ENCODE results near the gene SMYD3.

Gene SMYD3

GRCh38 chr1:246516126-246516525, 9.0 kb upstream of the SMYD3 start:
- DNase-seq (ENCODE audit: low read depth in 2 of 3, low spot score in 2 of 3): no peak

GRCh38 chr1:246515390-246516005, 8.4 kb upstream of the SMYD3 start:
- no peak for DNase-seq (ENCODE audit: low read depth in 2 of 3, low spot score in 2 of 3)

DNA sequence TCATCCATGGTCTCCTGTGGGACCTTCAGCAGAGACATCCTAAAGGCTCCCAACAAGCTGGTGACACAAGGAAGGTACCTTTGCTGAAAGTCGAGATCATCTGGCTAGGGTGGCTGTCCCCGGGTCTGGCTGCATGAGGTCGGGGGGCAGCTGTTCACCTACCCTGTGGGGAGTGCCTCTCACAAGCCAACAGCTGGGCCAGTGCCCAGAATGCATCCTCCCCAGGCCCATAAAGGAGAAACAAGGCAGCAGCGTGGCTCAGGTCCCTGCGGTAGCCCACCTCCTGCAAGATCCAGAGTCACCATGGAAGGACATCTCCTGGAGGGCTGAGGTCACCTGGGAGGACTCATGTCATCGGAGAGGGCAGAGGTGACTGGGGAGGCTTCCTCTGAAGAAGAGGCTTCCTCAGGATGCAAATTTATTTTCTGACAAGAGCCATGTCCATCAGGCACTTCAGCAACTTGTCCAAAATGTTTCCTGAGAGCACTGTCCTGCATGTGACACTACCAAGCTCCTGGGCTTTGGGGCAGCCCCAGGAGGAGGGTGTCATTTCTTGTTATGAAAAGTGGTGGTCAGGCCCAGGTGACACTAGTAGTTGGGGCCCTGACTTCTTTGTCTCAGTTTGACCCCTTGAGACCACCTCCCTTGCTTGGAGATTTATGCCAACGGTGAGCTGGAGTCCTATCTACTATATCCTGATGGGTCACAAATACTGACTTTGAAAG, 6.7 kb upstream of the SMYD3 start:
- DNase-seq (ENCODE audit: low read depth in 2 of 3, low spot score in 2 of 3): no peak

DNA sequence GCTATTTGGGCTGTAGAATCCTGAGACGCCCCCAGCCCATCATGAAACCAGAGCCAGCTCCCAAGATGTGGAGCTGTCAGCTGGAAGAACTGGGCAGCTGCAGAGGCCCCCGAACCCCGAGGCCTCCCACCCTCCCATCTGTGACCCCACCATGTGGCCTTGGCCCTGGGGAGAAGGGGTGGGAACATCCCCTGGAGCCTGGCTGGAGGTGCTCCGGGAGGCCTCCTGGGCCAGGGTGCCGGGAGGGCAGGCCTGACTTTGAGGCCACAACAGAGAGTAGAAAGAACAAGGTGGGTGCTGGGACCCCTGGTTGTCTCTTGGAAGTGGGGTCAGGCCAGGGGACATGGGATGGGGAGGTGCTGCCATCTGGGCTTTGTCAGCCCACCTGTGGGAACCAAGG, 6.0 kb upstream of the SMYD3 start:
- DNase-seq (ENCODE audit: low read depth in 2 of 3, low spot score in 2 of 3): no peak

DNA sequence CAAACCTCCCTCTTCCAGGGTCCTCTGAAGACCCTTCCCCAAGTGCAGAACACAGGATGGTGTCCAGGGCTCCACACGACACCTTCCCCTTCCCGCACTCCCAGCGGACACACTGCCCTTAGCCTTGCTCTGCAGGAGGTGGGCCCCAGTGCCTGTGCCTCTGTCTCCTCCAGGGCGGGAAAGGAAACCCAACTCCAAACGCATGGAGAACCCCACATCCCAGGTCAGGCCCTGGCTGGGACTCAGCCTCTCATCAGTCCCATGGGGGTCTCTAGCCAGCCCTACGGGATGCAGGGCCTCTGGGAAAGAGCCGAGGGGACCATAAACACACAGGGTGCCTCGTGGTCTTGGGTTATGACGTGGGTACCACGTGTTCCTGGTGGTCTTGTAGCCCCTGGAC, 5.6 kb upstream of the SMYD3 start:
- no peak for DNase-seq (ENCODE audit: low read depth in 2 of 3, low spot score in 2 of 3)

DNA sequence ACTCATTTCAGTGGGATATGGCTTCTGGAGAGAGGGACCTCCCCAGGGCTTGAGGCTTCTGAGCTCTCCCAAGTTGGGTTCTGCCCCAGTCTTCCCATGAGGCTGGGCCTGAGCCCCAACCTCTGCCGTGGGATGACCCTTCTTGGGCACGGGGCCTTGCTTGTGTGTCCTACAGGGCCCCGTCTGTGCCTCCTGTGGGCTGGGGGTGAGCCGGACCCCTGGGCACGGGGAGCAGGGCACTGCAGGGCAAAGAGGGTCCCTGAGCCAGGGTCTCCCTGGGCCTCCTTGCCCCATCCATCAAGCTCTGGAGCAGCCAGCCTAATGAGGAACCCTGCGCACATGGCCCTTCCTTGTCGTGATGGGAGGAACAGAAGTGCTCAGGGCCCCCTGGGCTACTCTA, 5.2 kb upstream of the SMYD3 start:
- no peak for DNase-seq (ENCODE audit: low read depth in 2 of 3, low spot score in 2 of 3)

DNA sequence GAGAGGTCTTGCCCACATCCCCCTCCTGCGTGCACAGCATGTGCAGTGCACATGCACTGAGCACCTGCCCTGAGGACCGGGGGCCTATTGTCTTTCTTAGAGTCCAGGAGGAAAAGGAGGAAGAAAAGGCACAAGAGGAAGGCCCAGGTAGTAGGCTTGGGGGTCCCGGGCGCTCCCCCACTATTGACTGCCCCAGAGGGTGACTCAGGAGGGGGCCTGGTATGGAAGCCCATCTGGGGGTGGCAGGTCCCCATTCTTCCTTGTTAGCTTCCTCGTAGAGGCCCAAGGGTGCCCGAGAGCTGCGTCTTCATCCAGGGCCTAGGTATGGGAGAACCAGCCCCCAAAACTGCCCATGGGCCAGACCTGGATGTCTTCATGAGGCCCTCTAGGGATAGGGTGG, 4.1 kb upstream of the SMYD3 start:
- no peak for DNase-seq (ENCODE audit: low read depth in 2 of 3, low spot score in 2 of 3)

DNA sequence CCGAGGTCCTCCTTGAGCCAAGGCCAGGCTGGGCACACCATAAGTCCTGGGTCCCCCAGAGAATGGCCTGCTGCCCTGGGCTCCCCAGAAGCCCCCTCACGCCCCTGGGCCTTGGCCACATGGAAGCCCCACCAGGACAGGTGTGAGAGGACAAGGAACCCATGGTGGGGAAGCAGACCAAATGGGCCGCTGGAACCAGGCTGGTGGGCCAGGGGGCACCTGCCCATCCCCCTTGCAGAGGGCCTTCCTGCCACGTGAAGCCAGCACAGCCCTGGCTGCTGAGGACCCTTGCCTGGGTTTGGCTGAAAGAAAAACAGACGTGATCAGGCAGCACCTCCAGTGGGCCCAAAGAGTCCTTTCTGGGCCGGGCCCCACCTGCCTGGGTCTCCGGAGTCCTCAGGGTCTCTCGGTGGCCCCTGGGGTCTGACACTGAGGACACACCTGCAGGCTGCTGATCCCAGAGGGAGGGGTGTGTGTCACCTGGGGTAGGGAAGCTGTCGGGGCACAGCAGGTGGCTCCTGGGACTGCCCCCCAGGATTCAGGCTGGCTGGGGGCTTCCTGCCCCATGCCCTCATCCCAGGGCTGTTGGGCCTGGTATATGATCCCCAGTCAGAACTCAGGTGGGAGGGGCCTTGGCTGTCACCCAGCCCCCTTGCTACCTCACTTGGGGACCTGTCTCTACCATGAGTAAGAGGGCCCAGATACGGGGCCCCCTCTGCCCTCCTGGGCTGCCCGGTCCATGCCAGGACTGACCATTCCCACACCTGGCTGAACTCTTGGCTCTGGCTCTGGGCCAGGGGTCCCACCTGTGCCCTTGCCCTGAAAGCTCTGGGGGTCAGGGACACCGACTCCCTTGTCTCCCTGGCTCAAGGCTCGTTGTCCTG, 3.3 kb upstream of the SMYD3 start:
- DNase-seq (ENCODE audit: low read depth in 2 of 3, low spot score in 2 of 3): no peak

- no peak for DNase-seq (ENCODE audit: low read depth in 2 of 3, low spot score in 2 of 3)
Measured at GRCh38 chr1:246508897-246509688, 2.0 kb upstream of the SMYD3 start.

- DNase-seq (ENCODE audit: low read depth in 2 of 3, low spot score in 2 of 3): no peak
Measured at GRCh38 chr1:246506367-246506673, 759 bp downstream of the SMYD3 start.

DNA sequence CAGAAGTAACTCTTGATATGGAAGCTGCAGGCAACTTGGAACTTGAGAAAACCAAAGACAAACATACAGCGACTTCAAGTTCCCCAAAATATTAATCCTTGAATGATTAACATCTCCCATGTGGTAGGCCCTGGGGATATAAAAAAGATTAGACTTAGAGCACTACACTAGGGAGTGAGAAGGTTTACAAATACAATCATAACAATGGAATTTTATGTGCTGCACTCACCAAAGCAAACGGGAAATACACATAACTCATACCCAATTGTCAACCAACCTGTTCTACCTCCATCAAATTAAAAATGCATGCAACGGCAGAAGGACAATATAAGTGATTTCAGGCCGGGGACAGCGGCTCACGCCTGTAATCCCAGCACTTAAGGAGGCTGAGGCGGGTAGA, 3.7 kb downstream of the SMYD3 start:
- DNase-seq (ENCODE audit: low read depth in 2 of 3, low spot score in 2 of 3): no peak

DNA sequence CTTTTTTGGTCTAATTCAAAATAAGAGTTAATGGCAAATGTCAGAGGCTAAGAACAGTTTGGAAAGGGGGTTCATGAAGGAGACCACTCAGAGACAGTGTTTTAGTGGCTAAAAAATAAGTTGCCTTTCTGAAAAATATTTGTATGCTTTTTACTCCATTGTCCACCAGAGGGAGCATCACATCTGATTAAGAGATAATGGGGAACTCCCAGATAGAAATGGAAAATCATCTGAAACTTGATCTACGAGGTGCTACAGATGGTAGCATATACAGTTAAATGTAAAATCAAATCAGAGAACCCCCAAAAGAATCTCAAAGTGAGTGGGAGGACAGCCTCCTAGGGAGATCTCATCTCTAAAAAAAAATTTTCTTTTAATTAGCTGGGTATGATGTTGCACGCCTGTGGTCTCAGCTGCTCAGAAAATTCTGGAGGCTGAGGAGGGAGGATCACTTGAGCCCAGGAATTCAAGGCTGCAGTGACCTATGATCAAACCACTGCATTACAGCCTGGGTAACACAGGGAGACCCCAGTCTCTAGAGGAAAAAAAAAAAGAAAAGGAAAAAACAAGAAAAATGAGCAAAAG, 9.7 kb downstream of the SMYD3 start:
- no peak for DNase-seq (ENCODE audit: low read depth in 2 of 3, low spot score in 2 of 3)

DNA sequence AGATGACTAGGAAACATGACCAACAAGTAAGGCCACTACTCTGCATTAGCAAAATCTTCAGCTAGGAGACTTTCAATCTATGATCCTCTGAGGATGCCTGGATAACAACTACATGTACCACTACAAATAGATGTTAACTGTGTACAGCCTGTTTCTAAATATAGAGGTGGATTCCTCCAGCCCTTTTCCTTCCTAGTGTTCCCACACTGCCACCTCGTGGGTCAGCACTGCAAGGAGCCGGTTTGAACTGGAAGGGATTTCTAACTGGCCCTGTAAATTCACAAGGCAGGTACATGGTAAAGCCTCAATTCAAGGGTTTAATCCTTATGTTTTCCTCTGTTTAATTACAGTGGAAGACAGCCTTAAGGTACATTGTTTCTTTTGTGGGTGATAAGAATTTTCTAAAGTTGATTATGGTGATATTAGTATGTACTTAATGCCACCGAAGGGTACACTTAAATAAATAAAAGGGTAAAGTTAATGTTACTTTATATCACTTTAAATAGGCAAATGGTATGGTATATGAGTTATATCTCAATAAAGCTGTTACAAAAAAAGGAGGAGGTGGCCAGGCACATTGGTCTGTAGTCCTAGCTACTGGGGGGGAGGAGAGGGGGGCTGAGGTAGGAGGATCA, 14.4 kb downstream of the SMYD3 start:
- no peak for DNase-seq (ENCODE audit: low read depth in 2 of 3, low spot score in 2 of 3)

DNA sequence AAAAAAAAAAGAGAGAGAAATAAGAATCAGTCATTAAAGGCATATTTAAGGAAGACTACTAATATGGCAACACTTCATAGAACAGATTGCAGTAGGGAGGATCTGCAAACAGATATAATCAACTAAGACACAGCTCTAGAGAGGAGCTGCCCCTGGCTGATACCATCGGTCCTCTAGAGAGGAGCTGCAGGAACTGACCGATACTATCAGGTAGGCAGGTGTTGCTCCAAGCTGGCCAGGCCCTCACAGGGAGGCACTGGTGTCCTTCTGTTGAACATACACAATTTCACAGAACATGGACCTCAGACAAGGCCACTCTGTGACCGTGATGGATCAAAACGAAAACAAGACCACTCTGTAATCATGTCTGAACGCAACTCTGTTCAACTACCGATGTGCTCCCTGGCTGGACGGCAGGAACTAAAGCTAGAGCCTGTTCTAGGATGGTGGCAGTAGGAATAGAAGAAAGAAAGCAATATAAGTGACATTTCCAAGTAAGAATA, 15.5 kb downstream of the SMYD3 start:
- no peak for DNase-seq (ENCODE audit: low read depth in 2 of 3, low spot score in 2 of 3)

DNA sequence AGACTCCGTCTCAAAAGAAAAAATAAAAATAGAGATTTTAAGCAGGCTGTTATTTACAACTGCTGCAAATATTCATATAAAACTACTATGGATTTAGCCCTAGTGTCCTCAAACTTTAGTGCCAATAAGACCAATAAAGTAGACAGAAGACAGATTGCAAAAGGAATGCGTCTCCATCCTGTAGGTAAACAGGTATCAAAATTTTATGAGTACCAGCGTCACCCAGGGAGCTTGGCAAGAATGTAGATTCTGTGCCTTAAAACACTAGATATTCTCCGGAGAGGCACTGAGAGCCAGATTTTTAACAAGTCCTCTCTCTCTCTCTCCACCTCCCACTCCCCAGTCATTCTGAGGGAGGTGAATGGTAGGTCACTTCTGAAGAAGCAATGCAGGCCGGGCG, 18.4 kb downstream of the SMYD3 start:
- no peak for DNase-seq (ENCODE audit: low read depth in 2 of 3, low spot score in 2 of 3)

DNA sequence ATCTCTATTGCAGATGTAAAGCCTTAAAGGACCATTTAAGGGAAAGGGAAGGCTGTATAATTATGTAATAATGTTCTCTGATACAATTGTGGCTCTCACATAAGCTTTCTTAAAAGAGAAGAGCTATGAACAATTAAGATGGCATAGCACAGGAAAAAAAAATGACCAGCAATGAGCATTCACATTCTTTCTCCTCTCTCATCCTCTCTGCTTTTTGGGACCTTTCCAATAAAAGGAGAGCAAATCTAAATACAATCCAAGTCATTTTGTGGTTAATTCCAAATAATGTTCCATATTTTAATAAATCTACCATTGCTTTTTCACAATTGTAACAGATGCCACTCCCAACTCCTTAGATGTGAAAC, 23.5 kb downstream of the SMYD3 start:
- DNase-seq (ENCODE audit: low read depth in 2 of 3, low spot score in 2 of 3): no peak

- DNase-seq (ENCODE audit: low read depth in 2 of 3, low spot score in 2 of 3): no peak
Measured at GRCh38 chr1:246482805-246483568, 24.1 kb downstream of the SMYD3 start.

DNA sequence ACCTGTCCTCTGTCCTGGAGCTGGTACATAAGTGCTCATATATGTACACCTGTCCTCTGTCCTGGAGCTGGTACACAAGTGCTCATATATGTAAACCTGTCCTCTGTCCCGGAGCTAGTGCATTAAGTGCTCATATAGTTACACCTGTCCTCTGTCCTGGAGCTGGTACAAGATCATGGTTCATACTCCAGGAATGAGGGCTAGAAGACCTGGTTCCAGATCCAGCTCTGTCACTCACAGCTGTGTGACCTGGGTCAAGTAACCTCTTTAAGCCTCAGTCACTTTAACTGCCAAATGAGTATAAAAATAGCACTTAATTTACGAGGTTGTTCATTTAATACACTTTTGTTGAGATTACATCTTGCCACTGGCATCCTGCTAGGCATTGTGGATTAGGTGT, 28.0 kb downstream of the SMYD3 start:
- no peak for DNase-seq (ENCODE audit: low read depth in 2 of 3, low spot score in 2 of 3)

DNA sequence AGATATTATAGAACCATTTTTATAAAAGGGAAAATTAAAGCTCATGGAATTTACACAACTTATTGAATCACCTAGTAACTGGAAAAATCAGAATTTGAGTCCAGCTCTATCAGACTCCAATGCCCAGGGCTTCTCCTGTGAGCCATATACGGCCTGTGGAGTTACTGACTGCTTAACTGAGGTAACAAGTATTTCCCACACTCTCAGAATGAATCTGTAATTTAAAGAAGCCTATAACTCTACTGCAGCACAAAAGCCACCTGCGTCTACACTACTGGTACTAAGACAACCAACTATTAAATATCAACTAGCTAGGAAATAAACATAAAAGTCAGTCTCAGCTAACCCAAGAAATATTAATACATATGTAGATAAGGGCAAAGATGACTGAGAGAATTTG, 29.4 kb downstream of the SMYD3 start:
- no peak for DNase-seq (ENCODE audit: low read depth in 2 of 3, low spot score in 2 of 3)

DNA sequence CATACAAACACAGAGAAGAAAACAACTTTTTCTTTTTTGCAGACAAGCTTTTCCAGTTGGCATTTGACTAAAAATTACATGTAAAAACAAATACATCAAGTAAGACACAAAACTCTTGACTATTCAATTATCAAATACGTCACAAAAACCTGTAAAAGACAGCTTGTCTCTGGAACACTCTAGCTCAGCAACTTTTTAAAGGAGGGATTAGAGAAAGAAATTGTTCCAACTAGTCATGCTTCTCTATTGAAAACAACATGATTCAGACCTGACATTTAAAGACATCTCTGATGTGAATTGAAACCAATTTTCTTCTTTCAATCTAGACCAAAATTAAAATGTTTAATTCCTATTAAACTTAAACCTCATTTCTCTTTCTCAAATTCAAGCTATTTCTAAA, 30.3 kb downstream of the SMYD3 start:
- no peak for DNase-seq (ENCODE audit: low read depth in 2 of 3, low spot score in 2 of 3)

Data from activated CD8-positive, alpha-beta memory T cell treated with anti-CD3 and anti-CD28 coated beads for 48 hours (primary cell).